Measurements from ENCODE around the gene CNTD1.

- TF ChIP-seq CTCF (conservative IDR thresholded peaks at IDR 0.05; ENCODE audit: low read length) (no peak), EZH2phosphoT487 (IDR thresholded peaks at IDR 0.05; ENCODE audit: borderline replicate concordance, low read depth, low read length) (no peak)
These were observed 6.3 kb downstream of the CNTD1 start for GRCh38 chr17:42804918-42805367.

All from OCI-LY7 (cell line).